GM23338 (cell line): ENCODE measurements around the gene TYMP. TPM values are rescaled to one million over a fixed set of nuclear protein-coding genes. Genes with fewer than 3 reads are reported as not detected.

Experiments used
- ATAC-seq: fragments of 200-7000 bp; cut with Tn5 transposase; 3 replicates; pipeline ENCODE4 v1.9.1; 2020
- DNase-seq: peaks from one replicate; pipeline ENCODE4 v3.0.0-alpha.2; 2015; ENCODE audit warnings: low spot score
- H2AFZ ChIP-seq: fragments of 200-600 bp; sonication (generic); 2 replicates; pipeline ENCODE4 v1.8.0; 2016; ENCODE audit warnings: antibody characterized with exemption, mild to moderate bottlenecking, moderate library complexity
- H3F3A ChIP-seq: fragments of 200-600 bp; sonication (generic); replicated peaks from 2 replicates; pipeline ENCODE4 v1.8.0; 2017; ENCODE audit warnings: antibody characterized with exemption, mixed run types, low read depth
- H3K27ac ChIP-seq: fragments of 200-600 bp; sonication (generic); 2 replicates; pipeline ENCODE4 v1.6.1; 2016; ENCODE audit warnings: low read depth
- H3K27me3 ChIP-seq: fragments of 200-600 bp; sonication (generic); 2 replicates; pipeline ENCODE4 v1.8.0; 2016; ENCODE audit warnings: mild to moderate bottlenecking, mixed run types, moderate library complexity; ENCODE audit not compliant: insufficient read depth
- H3K36me3 ChIP-seq: fragments of 200-600 bp; sonication (generic); 2 replicates; pipeline ENCODE4 v1.8.0; 2016; ENCODE audit warnings: mild to moderate bottlenecking; ENCODE audit not compliant: insufficient read depth
- H3K4me1 ChIP-seq: fragments of 200-600 bp; sonication (generic); 2 replicates; pipeline ENCODE4 v1.8.0; 2016; ENCODE audit warnings: mild to moderate bottlenecking, moderate library complexity; ENCODE audit not compliant: insufficient read depth
- H3K4me2 ChIP-seq: fragments of 200-600 bp; sonication (generic); 2 replicates; pipeline ENCODE4 v1.7.1; 2017; ENCODE audit warnings: mixed run types
- H3K4me3 ChIP-seq: fragments of 200-600 bp; sonication (generic); 2 replicates; pipeline ENCODE4 v1.6.1; 2016; ENCODE audit warnings: mixed run types
- H3K79me2 ChIP-seq: fragments of 200-600 bp; sonication (generic); replicated peaks from 2 replicates; pipeline ENCODE4 v1.8.0; 2017; ENCODE audit warnings: mild to moderate bottlenecking; ENCODE audit not compliant: insufficient read depth
- H3K9me2 ChIP-seq: fragments of 200-600 bp; sonication (generic); 2 replicates; pipeline ENCODE4 v1.8.0; 2017; ENCODE audit not compliant: insufficient read depth
- H4K20me1 ChIP-seq: fragments of 200-600 bp; sonication (generic); replicated peaks from 2 replicates; pipeline ENCODE4 v1.8.0; 2017; ENCODE audit warnings: mild to moderate bottlenecking; ENCODE audit not compliant: insufficient read depth
- H3K27ac Mint-ChIP-seq: 2 replicates; pipeline ENCODE4 v1.8.0; 2020; ENCODE audit warnings: inconsistent platforms, mild to moderate bottlenecking, moderate library complexity, mixed read lengths
- H3K27me3 Mint-ChIP-seq: 3 replicates; pipeline ENCODE4 v1.8.0; 2022; ENCODE audit warnings: low read depth, mild to moderate bottlenecking, moderate library complexity, mixed read lengths, inconsistent platforms; ENCODE audit not compliant: insufficient read depth, poor library complexity
- H3K36me3 Mint-ChIP-seq: 3 replicates; pipeline ENCODE4 v1.8.0; 2021; ENCODE audit warnings: low read depth, mild to moderate bottlenecking, inconsistent platforms, moderate library complexity, mixed read lengths
- H3K4me1 Mint-ChIP-seq: 3 replicates; pipeline ENCODE4 v1.8.0; 2020; ENCODE audit warnings: mild to moderate bottlenecking, inconsistent platforms, mixed read lengths
- H3K4me3 Mint-ChIP-seq: 3 replicates; pipeline ENCODE4 v1.8.0; 2021; ENCODE audit warnings: moderate library complexity, mild to moderate bottlenecking, inconsistent platforms, mixed read lengths
- H3K9me3 Mint-ChIP-seq: 3 replicates; pipeline ENCODE4 v1.8.0; 2020; ENCODE audit warnings: moderate library complexity, mild to moderate bottlenecking, inconsistent platforms, mixed read lengths
- CREB1 ChIP-seq: fragments of 250-450 bp; sonication (Bioruptor Pico); IDR thresholded peaks from 2 replicates; pipeline ENCODE4 v1.5.0; 2020; ENCODE audit warnings: low read depth, mild to moderate bottlenecking, moderate library complexity
- ETS1 ChIP-seq: IDR thresholded peaks from 2 replicates; pipeline ENCODE4 v1.6.1; 2016; ENCODE audit warnings: antibody characterized with exemption
- EZH2 ChIP-seq: fragments of 200-600 bp; sonication (generic); IDR thresholded peaks from one replicate; pipeline ENCODE4 v1.8.0; 2017; ENCODE audit warnings: antibody characterized with exemption, mild to moderate bottlenecking, low read depth; ENCODE audit not compliant: unreplicated experiment
- EZH2phosphoT487 ChIP-seq: fragments of 200-600 bp; sonication (generic); IDR thresholded peaks from one replicate; pipeline ENCODE4 v1.8.1; 2018; ENCODE audit warnings: antibody characterized with exemption; ENCODE audit not compliant: unreplicated experiment
- JUNB ChIP-seq: IDR thresholded peaks from one replicate; pipeline ENCODE4 v1.6.1; 2016; ENCODE audit warnings: antibody characterized with exemption; ENCODE audit not compliant: unreplicated experiment
- NANOG ChIP-seq: IDR thresholded peaks from 2 replicates; pipeline ENCODE4 v1.6.1; 2016; ENCODE audit warnings: antibody characterized with exemption, borderline replicate concordance
- POLR2AphosphoS5 ChIP-seq: IDR thresholded peaks from 2 replicates; pipeline ENCODE4 v1.6.1; 2016; ENCODE audit warnings: antibody characterized with exemption, low read depth
- STAT1 ChIP-seq: IDR thresholded peaks from one replicate; pipeline ENCODE4 v1.6.1; 2016; ENCODE audit warnings: antibody characterized with exemption; ENCODE audit not compliant: unreplicated experiment
- ZNF114 ChIP-seq: fragments of 250-450 bp; sonication (Bioruptor Pico); IDR thresholded peaks from 2 replicates; pipeline ENCODE4 v1.5.0; 2020; ENCODE audit warnings: mild to moderate bottlenecking, moderate library complexity
- ZNF331 ChIP-seq: fragments of 250-450 bp; sonication (Bioruptor Pico); IDR thresholded peaks from 2 replicates; pipeline ENCODE4 v1.5.0; 2020; ENCODE audit warnings: low read depth, mild to moderate bottlenecking, moderate library complexity
- ZNF462 ChIP-seq: fragments of 250-450 bp; sonication (Bioruptor Pico); IDR thresholded peaks from 2 replicates; pipeline ENCODE4 v1.5.0; 2020; ENCODE audit warnings: mild to moderate bottlenecking, moderate library complexity
- polyA plus RNA-seq: library from polyadenylated mRNA; unstranded; fragments of >200 nt; fragmentation: Nextera tagmentation; extraction: Ambion mirVana; gene quantifications from 2 replicates; pipeline ENCODE4 v1.2.1, GENCODE V29; 2016
- total RNA-seq: library from RNA; depleted of rRNA; stranded (reverse); fragments of >200 nt; shearing (Covaris generic); gene quantifications from 2 replicates; pipeline ENCODE4 v1.2.3, GENCODE V29; 2014
- TF ChIP-seq, protein P1 (sequence below), 2 experiments: fragments of 200-600 bp in 1 of 2; sonication (generic) in 1 of 2; conservative IDR thresholded peaks; 2 replicates each; pipeline versions ENCODE4 v1.5.1 to v1.6.1; 2016 to 2017; ENCODE audit warnings: antibody characterized with exemption in 2 of 2, low read depth in 2 of 2, mild to moderate bottlenecking in 2 of 2, moderate library complexity in 1 of 2
- TF ChIP-seq, protein P2 (sequence below): IDR thresholded peaks from one replicate; pipeline ENCODE4 v1.6.1; 2018; ENCODE audit warnings: antibody characterized with exemption; ENCODE audit not compliant: unreplicated experiment

The TYMP gene
- total and polyA plus RNA-seq, 2 experiments from 2014 or later: 0.28 to 1.8 TPM

DNA sequence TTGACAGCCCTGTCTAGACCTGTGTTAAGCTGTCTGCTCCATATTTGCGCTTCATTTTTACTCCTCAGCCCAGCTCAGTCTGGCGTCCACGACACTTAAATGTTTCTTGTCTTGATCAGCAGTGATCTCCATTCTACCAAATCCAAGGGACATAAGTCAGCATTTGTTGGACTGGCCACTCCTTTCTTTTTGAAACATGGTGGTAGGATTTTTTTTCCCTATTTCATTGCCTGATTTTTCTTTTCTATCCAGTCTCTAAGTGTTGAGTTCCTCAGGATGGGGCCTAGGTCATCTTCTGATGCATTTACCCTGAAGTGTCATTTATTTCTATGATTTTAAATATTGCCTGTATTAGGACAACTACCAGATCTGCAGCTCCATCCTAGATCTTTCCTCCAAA is 20.9 kb downstream of the TYMP start:
- Histone ChIP-seq H3K9me2 (no peaks in the 10 kb centered on the region), H3F3A (0 out of 2 replicates have a peak, but pooled peaks cover 6% of the 10 kb centered on the region), H3K27ac (no peak overlapping the region), H3K36me3 (no peaks in the 10 kb centered on the region), H3K4me3 (peak overlapping the region; percentile 87), H4K20me1 (peaks cover 30% of the 10 kb centered on the region), H3K4me2 (peak overlapping the region; percentile 97), H3K27me3 (no peaks in the 10 kb centered on the region), H3K79me2 (peaks cover 49% of the 10 kb centered on the region), H2AFZ (no peak overlapping the region), H3K4me1 (peaks cover 7% of the 10 kb centered on the region)
- no peak for DNase-seq
- H3K4me3 Mint-ChIP-seq: peak overlapping the region; percentile 87
- no peaks in the 10 kb centered on the region for H3K9me3 Mint-ChIP-seq
- TF ChIP-seq JUNB (no peak), EZH2 (no peak), ZNF114 (no peak), STAT1 (no peak), EZH2phosphoT487 (no peak), ZNF462 (CRISPR knock-in tag) (no peak), POLR2AphosphoS5 (no peak), NANOG (no peak), ETS1 (no peak), ZNF331 (CRISPR knock-in tag) (no peak), CREB1 (CRISPR knock-in tag) (no peak)
- TF ChIP-seq, protein P1, sequence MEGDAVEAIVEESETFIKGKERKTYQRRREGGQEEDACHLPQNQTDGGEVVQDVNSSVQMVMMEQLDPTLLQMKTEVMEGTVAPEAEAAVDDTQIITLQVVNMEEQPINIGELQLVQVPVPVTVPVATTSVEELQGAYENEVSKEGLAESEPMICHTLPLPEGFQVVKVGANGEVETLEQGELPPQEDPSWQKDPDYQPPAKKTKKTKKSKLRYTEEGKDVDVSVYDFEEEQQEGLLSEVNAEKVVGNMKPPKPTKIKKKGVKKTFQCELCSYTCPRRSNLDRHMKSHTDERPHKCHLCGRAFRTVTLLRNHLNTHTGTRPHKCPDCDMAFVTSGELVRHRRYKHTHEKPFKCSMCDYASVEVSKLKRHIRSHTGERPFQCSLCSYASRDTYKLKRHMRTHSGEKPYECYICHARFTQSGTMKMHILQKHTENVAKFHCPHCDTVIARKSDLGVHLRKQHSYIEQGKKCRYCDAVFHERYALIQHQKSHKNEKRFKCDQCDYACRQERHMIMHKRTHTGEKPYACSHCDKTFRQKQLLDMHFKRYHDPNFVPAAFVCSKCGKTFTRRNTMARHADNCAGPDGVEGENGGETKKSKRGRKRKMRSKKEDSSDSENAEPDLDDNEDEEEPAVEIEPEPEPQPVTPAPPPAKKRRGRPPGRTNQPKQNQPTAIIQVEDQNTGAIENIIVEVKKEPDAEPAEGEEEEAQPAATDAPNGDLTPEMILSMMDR (conservative IDR thresholded peaks at IDR 0.05; ENCODE audit: low read depth in 2 of 2): no peak
- TF ChIP-seq, protein P2, sequence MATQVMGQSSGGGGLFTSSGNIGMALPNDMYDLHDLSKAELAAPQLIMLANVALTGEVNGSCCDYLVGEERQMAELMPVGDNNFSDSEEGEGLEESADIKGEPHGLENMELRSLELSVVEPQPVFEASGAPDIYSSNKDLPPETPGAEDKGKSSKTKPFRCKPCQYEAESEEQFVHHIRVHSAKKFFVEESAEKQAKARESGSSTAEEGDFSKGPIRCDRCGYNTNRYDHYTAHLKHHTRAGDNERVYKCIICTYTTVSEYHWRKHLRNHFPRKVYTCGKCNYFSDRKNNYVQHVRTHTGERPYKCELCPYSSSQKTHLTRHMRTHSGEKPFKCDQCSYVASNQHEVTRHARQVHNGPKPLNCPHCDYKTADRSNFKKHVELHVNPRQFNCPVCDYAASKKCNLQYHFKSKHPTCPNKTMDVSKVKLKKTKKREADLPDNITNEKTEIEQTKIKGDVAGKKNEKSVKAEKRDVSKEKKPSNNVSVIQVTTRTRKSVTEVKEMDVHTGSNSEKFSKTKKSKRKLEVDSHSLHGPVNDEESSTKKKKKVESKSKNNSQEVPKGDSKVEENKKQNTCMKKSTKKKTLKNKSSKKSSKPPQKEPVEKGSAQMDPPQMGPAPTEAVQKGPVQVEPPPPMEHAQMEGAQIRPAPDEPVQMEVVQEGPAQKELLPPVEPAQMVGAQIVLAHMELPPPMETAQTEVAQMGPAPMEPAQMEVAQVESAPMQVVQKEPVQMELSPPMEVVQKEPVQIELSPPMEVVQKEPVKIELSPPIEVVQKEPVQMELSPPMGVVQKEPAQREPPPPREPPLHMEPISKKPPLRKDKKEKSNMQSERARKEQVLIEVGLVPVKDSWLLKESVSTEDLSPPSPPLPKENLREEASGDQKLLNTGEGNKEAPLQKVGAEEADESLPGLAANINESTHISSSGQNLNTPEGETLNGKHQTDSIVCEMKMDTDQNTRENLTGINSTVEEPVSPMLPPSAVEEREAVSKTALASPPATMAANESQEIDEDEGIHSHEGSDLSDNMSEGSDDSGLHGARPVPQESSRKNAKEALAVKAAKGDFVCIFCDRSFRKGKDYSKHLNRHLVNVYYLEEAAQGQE: no peak
- H3K4me1 Mint-ChIP-seq: peaks cover 10% of the 10 kb centered on the region
- no peak for ATAC-seq
- peak overlapping the region; percentile 90 for H3K27ac Mint-ChIP-seq
- H3K27me3 Mint-ChIP-seq: peaks cover 8% of the 10 kb centered on the region
- no peaks in the 10 kb centered on the region; the same call in 2 of the 3 replicates for H3K36me3 Mint-ChIP-seq
